Measurements from ENCODE around the gene DUSP8. TPM values are rescaled to one million over a fixed set of nuclear protein-coding genes. Genes with fewer than 3 reads are reported as not detected.
"Not testable (repeated sequence)": the region's sequence is repeated elsewhere in the genome, so short reads cannot be mapped to it uniquely, and the experiment has no call there.

The DUSP8 gene
- total RNA-seq, 1 experiment from 2014 or later: 7.7 TPM

DNA sequence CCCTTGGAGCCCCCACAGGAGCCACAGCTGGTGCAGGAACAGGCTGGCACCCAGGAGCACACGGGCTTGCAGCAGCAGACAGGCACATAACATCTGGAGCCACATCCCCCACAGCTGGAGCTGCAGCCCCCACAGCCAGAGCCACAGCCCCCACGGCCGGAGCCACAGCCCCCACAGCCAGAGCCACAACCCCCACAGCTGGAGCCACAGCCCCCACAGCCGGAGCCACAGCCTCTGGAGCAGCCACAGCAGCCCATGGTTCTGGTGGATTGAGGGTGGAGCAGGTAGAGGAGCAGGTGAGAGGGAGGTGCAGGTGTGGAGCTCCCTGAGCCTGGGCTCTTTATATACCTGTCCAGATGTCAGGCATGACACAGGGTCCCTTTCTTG, 25.9 kb upstream of the DUSP8 start, which contains the start of gene KRTAP5-2:
KRTAP5-2 (minus strand) TSS at position 301 of the 387 bp plus-strand sequence; CDS start at position 257, 44 bp downstream.
- intact Hi-C loops (cut with micrococcal nuclease; ENCODE audit: unreplicated experiment): no loop called here

GRCh38 chr11:1597331-1597993, 25.4 kb upstream of the DUSP8 start:
- Mint-ChIP-seq H3K4me3 (ENCODE audit: unreplicated experiment) (no peak overlapping the region), H3K27ac (ENCODE audit: unreplicated experiment) (no peak overlapping the region), H3K9me3 (ENCODE audit: unreplicated experiment) (no peaks in the 10 kb centered on the region), H3K4me1 (ENCODE audit: low read depth, unreplicated experiment) (no peaks in the 10 kb centered on the region), H3K27me3 (ENCODE audit: insufficient read depth, unreplicated experiment) (peaks cover 19% of the 10 kb centered on the region), H3K36me3 (ENCODE audit: insufficient read depth, unreplicated experiment) (no peaks in the 10 kb centered on the region)
- Histone ChIP-seq H3K4me1 (no peaks in the 10 kb centered on the region), H3K4me3 (ENCODE audit: low read depth, low read length) (no peak overlapping the region), H3K36me3 (ENCODE audit: control insufficient read depth, insufficient read depth, low read length) (no peaks in the 10 kb centered on the region), H3K9me3 (no peaks in the 10 kb centered on the region), H3K27me3 (replicated peaks; ENCODE audit: control insufficient read depth, insufficient read depth, low read length) (no peaks in the 10 kb centered on the region; the same call in 1 of the 2 replicates)
- intact Hi-C loops (cut with micrococcal nuclease; ENCODE audit: unreplicated experiment): no loop called here
- ChIA-PET POLR2A (no interaction called here), CTCF (interaction anchor here (0.6 to 1.5 kb wide), 3 partner anchors 9 to 588 kb away, joined by 3 to 4 read pairs (median 3); no protein-coding TSS in a partner anchor)
- no TSS peak for BruUV-seq (replicated peaks)
- DNase-seq: no peak
- no peak for TF ChIP-seq CTCF (IDR thresholded peaks at IDR 0.05; ENCODE audit: insufficient read depth in 1 of 2, low read depth in 1 of 2, low read length in 1 of 2, severe bottlenecking in 1 of 2, unreplicated experiment in 1 of 2)

More for the DNA sequence above, 25.9 kb upstream of the DUSP8 start, which contains the start of gene KRTAP5-2:
- no peaks in the 10 kb centered on the region for H3K4me1 ChIP-seq
- H3K4me3 ChIP-seq (ENCODE audit: low read depth, low read length): no peak within 1 kb of the TSS
- ChIA-PET POLR2A (interaction anchor here (0.7 kb wide), 1 partner anchor 511 kb away, joined by 4 read pairs; no protein-coding TSS in a partner anchor), CTCF (interaction anchor here (0.6 to 1.5 kb wide), 4 partner anchors 9 to 588 kb away, joined by 3 to 4 read pairs (median 4); no protein-coding TSS in a partner anchor)
- Mint-ChIP-seq H3K27me3 (ENCODE audit: insufficient read depth, unreplicated experiment) (peaks cover 19% of the 10 kb centered on the region), H3K4me3 (ENCODE audit: unreplicated experiment) (no peak within 1 kb of the TSS), H3K9me3 (ENCODE audit: unreplicated experiment) (no peaks in the 10 kb centered on the region), H3K4me1 (ENCODE audit: low read depth, unreplicated experiment) (no peaks in the 10 kb centered on the region), H3K36me3 (ENCODE audit: insufficient read depth, unreplicated experiment) (no peaks in the 10 kb centered on the region), H3K27ac (ENCODE audit: unreplicated experiment) (no peak within 1 kb of the TSS)
- TF ChIP-seq CTCF (IDR thresholded peaks at IDR 0.05; ENCODE audit: insufficient read depth in 1 of 2, low read depth in 1 of 2, low read length in 1 of 2, severe bottlenecking in 1 of 2, unreplicated experiment in 1 of 2): no peak
- no peaks in the 10 kb centered on the region for H3K9me3 ChIP-seq
- no peaks in the 10 kb centered on the region; the same call in 1 of the 2 replicates for H3K27me3 ChIP-seq (replicated peaks; ENCODE audit: control insufficient read depth, insufficient read depth, low read length)
- BruUV-seq (replicated peaks): no TSS peak
- no peak for DNase-seq
- H3K36me3 ChIP-seq (ENCODE audit: control insufficient read depth, insufficient read depth, low read length): no peaks in the 10 kb centered on the region

- H3K36me3 Mint-ChIP-seq (ENCODE audit: insufficient read depth, unreplicated experiment); H3K4me3 Mint-ChIP-seq (ENCODE audit: unreplicated experiment); H3K4me1 ChIP-seq; H3K9me3 ChIP-seq; H3K9me3 Mint-ChIP-seq (ENCODE audit: unreplicated experiment); DNase-seq; BruUV-seq (replicated peaks); H3K27me3 ChIP-seq (replicated peaks; ENCODE audit: control insufficient read depth, insufficient read depth, low read length); H3K36me3 ChIP-seq (ENCODE audit: control insufficient read depth, insufficient read depth, low read length); intact Hi-C loops (cut with micrococcal nuclease; ENCODE audit: unreplicated experiment); H3K27ac Mint-ChIP-seq (ENCODE audit: unreplicated experiment); H3K4me3 ChIP-seq (ENCODE audit: low read depth, low read length); H3K4me1 Mint-ChIP-seq (ENCODE audit: low read depth, unreplicated experiment); POLR2A ChIA-PET: not testable (repeated sequence)
- H3K27me3 Mint-ChIP-seq (ENCODE audit: insufficient read depth, unreplicated experiment): peaks cover 19% of the 10 kb centered on the region
- CTCF ChIA-PET: interaction anchor here (1.5 kb wide), 1 partner anchor 555 kb away, joined by 3 read pairs; no protein-coding TSS in a partner anchor
Observed at GRCh38 chr11:1596576-1597121, 24.6 kb upstream of the DUSP8 start.

DNA sequence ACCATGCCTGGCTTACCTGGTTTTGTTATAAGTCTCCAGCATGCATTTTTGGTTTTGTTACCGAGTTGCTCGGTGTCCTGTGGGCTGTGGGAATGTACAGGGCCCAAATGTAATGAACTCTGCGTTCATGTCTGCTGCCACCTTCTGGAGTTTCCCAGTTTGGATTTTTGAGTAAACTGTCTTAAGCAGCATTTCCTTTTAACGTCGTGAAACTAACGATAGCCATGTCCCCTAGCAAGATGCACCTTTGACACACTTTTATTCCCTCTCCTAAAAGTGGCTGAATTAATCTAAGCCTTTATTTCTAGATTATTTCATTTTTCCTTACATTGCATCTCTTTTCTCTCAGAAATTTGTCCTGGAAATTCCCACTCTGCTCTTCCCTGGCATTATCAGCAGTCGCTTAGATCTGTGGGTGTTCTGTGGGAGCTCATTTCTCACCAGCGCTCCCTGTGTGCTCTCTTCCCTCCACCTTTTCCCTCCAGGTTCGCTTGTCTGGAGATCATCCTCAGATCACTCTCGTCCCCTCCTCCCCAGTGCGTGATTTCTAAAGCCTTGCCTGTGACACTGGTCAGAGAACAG, 24.0 kb upstream of the DUSP8 start:
- peaks cover 19% of the 10 kb centered on the region for H3K27me3 Mint-ChIP-seq (ENCODE audit: insufficient read depth, unreplicated experiment)
- intact Hi-C loops (cut with micrococcal nuclease; ENCODE audit: unreplicated experiment): loop anchor here (2.0 kb wide), 1 partner anchor 35 kb away; no protein-coding TSS in a partner anchor
- BruUV-seq (replicated peaks); H3K4me1 Mint-ChIP-seq (ENCODE audit: low read depth, unreplicated experiment); H3K4me1 ChIP-seq; POLR2A ChIA-PET; H3K36me3 ChIP-seq (ENCODE audit: control insufficient read depth, insufficient read depth, low read length); H3K9me3 Mint-ChIP-seq (ENCODE audit: unreplicated experiment); H3K4me3 Mint-ChIP-seq (ENCODE audit: unreplicated experiment); DNase-seq; H3K4me3 ChIP-seq (ENCODE audit: low read depth, low read length); H3K36me3 Mint-ChIP-seq (ENCODE audit: insufficient read depth, unreplicated experiment); H3K27me3 ChIP-seq (replicated peaks; ENCODE audit: control insufficient read depth, insufficient read depth, low read length); H3K27ac Mint-ChIP-seq (ENCODE audit: unreplicated experiment); H3K9me3 ChIP-seq: not testable (repeated sequence)
- CTCF ChIA-PET: interaction anchor here (0.9 to 1.5 kb wide), 10 partner anchors 22 to 560 kb away, joined by 3 to 21 read pairs (median 5); no protein-coding TSS in a partner anchor

All from Caco-2 (cell line).